CD4-positive, alpha-beta T cell (primary cell): ENCODE results near the gene SLC38A3. TPM values are rescaled to one million over a fixed set of nuclear protein-coding genes. Genes with fewer than 3 reads are reported as not detected.

Experiments used
- ATAC-seq: fragments of 200-7000 bp; cut with Tn5 transposase; one replicate; pipeline ENCODE4 v1.10.0; 2022; ENCODE audit warnings: mild to moderate bottlenecking; ENCODE audit not compliant: poor library complexity
- CTCF ChIA-PET: fragments of 350-600 bp; sonication (Branson Sonifier 250); formaldehyde crosslinking; loops from one replicate; lab custom pipeline; 2021; ENCODE audit warnings: antibody characterized with exemption, inconsistent platforms; lab: Charles Lee
- POLR2A ChIA-PET: fragments of 350-600 bp; sonication (Branson Sonifier 250); formaldehyde crosslinking; loops from one replicate; lab custom pipeline; 2021; ENCODE audit warnings: antibody characterized with exemption, inconsistent platforms; lab: Charles Lee
- DNase-seq, 14 experiments: peaks; one replicate each; pipeline ENCODE4 v3.0.0-alpha.2; 2013 to 2020; ENCODE audit warnings: mixed read lengths in 2 of 14
- H3K27ac ChIP-seq, 2 donors: one replicate each; pipeline versions ENCODE4 v1.5.1 to v1.7.0; 2013; ENCODE audit warnings: low read length in 2 of 2, low read depth in 1 of 2, mild to moderate bottlenecking in 1 of 2
- H3K27me3 ChIP-seq, 2 experiments: 1 replicate in 1 of 2; 2 replicates in 1 of 2; pipeline versions ENCODE4 v1.6.1 to v1.7.0; 2013; ENCODE audit warnings: low read length in 2 of 2, control low read depth in 1 of 2, mild to moderate bottlenecking in 1 of 2, moderate library complexity in 1 of 2; ENCODE audit not compliant: insufficient read depth in 2 of 2, control insufficient read depth in 1 of 2
- H3K36me3 ChIP-seq: one replicate; pipeline ENCODE4 v1.6.1; 2013; ENCODE audit warnings: low read length, control low read depth; ENCODE audit not compliant: insufficient read depth
- H3K4me1 ChIP-seq: one replicate; pipeline ENCODE4 v1.6.1; 2013; ENCODE audit warnings: low read length, control low read depth; ENCODE audit not compliant: insufficient read depth
- H3K4me3 ChIP-seq: one replicate; pipeline ENCODE4 v1.5.1; 2013; ENCODE audit warnings: mild to moderate bottlenecking, low read length, moderate library complexity
- H3K9me3 ChIP-seq, 2 experiments: 1 replicate in 1 of 2; 2 replicates in 1 of 2; pipeline versions ENCODE4 v1.6.1 to v1.7.0; 2013; ENCODE audit warnings: low read length in 2 of 2, mild to moderate bottlenecking in 2 of 2, control low read depth in 1 of 2, moderate library complexity in 1 of 2; ENCODE audit not compliant: control insufficient read depth in 1 of 2, insufficient read depth in 1 of 2
- H3K27ac Mint-ChIP-seq: one replicate; pipeline ENCODE4 v1.8.0; 2020; ENCODE audit warnings: mixed read lengths
- H3K27me3 Mint-ChIP-seq: one replicate; pipeline ENCODE4 v1.8.0; 2021; ENCODE audit warnings: mixed read lengths
- H3K36me3 Mint-ChIP-seq: one replicate; pipeline ENCODE4 v1.8.0; 2021; ENCODE audit warnings: low read depth, mixed read lengths
- H3K4me1 Mint-ChIP-seq: one replicate; pipeline ENCODE4 v1.8.0; 2021; ENCODE audit warnings: low read depth, mixed read lengths
- H3K4me3 Mint-ChIP-seq: one replicate; pipeline ENCODE4 v1.8.0; 2020; ENCODE audit warnings: mild to moderate bottlenecking, mixed read lengths
- H3K9me3 Mint-ChIP-seq: one replicate; pipeline ENCODE4 v1.8.0; 2020; ENCODE audit warnings: mixed read lengths
- intact Hi-C, 2 experiments: fragments of 100-400 bp; cut with DNase I in 1 of 2; cut with micrococcal nuclease in 1 of 2; formaldehyde crosslinking; loops; one replicate each; pipeline versions ENCODE4 v1.15.1 to v1.9.0; 2023 to 2025; cut with DNase I, micrococcal nuclease
- total RNA-seq, 174 experiments: library from RNA in 2 of 174; stranded (reverse) in 2 of 174; gene quantifications; one replicate each; pipeline ENCODE4 v1.2.3 and lab custom pipeline; 2021 to 2026
- TF ChIP-seq, protein P1 (sequence below): fragments of 200-600 bp; IDR thresholded peaks from one replicate; pipeline ENCODE4 v1.8.0; 2022; ENCODE audit warnings: antibody characterized with exemption, mild to moderate bottlenecking

SLC38A3 gene
- total RNA-seq, 2 experiments from 2014 or later = 1.0 to 1.1 TPM

- Histone ChIP-seq H3K27ac (no peak overlapping the region), H3K4me1 (no peaks in the 10 kb centered on the region), H3K4me3 (no peak overlapping the region), H3K36me3 (no peaks in the 10 kb centered on the region), H3K27me3 (no peaks in the 10 kb centered on the region), H3K9me3 (no peaks in the 10 kb centered on the region)
- Mint-ChIP-seq H3K4me1 (no peaks in the 10 kb centered on the region), H3K36me3 (no peaks in the 10 kb centered on the region), H3K27ac (no peak overlapping the region), H3K4me3 (no peak overlapping the region), H3K9me3 (no peaks in the 10 kb centered on the region), H3K27me3 (no peaks in the 10 kb centered on the region)
- ChIA-PET CTCF (no interaction called here), POLR2A (no interaction called here)
- TF ChIP-seq, protein P1, sequence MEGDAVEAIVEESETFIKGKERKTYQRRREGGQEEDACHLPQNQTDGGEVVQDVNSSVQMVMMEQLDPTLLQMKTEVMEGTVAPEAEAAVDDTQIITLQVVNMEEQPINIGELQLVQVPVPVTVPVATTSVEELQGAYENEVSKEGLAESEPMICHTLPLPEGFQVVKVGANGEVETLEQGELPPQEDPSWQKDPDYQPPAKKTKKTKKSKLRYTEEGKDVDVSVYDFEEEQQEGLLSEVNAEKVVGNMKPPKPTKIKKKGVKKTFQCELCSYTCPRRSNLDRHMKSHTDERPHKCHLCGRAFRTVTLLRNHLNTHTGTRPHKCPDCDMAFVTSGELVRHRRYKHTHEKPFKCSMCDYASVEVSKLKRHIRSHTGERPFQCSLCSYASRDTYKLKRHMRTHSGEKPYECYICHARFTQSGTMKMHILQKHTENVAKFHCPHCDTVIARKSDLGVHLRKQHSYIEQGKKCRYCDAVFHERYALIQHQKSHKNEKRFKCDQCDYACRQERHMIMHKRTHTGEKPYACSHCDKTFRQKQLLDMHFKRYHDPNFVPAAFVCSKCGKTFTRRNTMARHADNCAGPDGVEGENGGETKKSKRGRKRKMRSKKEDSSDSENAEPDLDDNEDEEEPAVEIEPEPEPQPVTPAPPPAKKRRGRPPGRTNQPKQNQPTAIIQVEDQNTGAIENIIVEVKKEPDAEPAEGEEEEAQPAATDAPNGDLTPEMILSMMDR = no peak
- DNase-seq (no peak), ATAC-seq (no peak)
- intact Hi-C loops = loop anchor here in 1 of 2 experiments (10.0 kb wide), 1 partner anchor 229 kb away; no protein-coding TSS in a partner anchor
Observed at GRCh38 chr3:50165910-50166538, 39.0 kb upstream of the SLC38A3 start.

DNA sequence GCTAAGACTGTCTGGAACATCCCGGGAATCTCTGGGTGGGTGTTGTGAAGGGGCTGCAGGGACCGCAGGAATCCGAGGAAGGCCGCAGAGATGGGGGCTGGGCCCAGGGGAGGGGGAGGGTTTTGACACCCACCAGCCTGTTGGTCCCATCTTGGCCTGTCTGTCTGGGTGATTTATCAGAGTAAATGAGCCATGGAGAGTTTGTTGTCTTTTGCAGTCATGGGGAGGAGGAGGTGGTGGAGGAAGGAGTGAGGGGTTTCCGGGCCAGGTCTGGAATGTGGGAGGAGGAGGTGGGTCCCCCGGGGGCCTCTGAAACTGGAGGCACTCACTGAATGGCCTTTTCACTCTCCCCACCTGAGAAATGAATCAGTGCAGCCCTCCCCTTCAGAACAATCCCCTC, 38.5 kb upstream of the SLC38A3 start:
- no peaks in the 10 kb centered on the region for H3K4me1 Mint-ChIP-seq
- TF ChIP-seq, protein P1 = no peak
- CTCF ChIA-PET = no interaction called here
- no peaks in the 10 kb centered on the region for H3K9me3 Mint-ChIP-seq
- no peaks in the 10 kb centered on the region for H3K27me3 ChIP-seq
- H3K4me1 ChIP-seq = no peaks in the 10 kb centered on the region
- no peaks in the 10 kb centered on the region for H3K9me3 ChIP-seq
- intact Hi-C loops = loop anchor here in 1 of 2 experiments (10.0 kb wide), 1 partner anchor 228 kb away; no protein-coding TSS in a partner anchor
- no peaks in the 10 kb centered on the region for H3K36me3 Mint-ChIP-seq
- H3K4me3 ChIP-seq = no peak overlapping the region
- H3K27ac ChIP-seq = no peak overlapping the region
- POLR2A ChIA-PET = no interaction called here
- DNase-seq (no peak), ATAC-seq (no peak)
- H3K27ac Mint-ChIP-seq = no peak overlapping the region
- H3K27me3 Mint-ChIP-seq = no peaks in the 10 kb centered on the region
- H3K36me3 ChIP-seq = no peaks in the 10 kb centered on the region
- no peak overlapping the region for H3K4me3 Mint-ChIP-seq

DNA sequence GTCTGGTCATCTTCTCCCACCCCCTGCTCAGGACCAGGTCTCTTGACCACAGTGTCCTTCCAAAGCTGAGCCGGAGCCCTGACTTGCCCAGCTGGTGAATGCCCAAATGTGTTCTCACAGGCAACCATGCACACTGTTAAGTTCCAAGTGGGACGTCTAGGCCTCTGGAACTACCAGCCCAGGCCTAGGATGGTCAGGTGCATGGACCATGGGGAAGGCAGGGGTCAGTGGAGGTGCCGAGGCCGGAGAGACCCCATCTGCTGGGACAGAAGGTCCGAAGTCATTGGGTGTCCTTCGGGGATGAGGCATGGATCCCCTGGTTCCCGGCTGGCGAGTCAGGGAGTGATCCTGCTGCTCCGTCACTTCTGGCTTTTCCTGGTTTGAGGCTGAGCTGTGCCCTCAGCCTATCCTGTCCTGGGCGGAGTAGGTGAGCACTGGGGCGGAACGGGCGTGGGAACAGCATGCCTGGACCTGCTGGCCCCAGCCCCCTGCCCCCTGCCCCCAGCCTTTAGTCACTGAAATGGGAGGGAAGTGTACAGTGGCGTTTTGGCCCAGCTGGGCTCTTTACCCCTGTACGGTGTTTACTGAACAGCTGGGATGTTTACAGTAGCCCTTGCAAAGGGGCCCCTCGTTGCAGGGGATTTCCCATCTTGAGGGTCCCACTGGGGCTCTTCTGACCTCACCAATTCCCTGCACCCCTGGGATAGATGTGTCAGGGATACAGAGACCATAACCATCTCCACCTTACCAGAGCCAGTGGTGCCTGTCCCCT, 37.8 kb upstream of the SLC38A3 start:
- Mint-ChIP-seq H3K4me1 (no peaks in the 10 kb centered on the region), H3K27me3 (no peaks in the 10 kb centered on the region), H3K4me3 (no peak overlapping the region), H3K36me3 (no peaks in the 10 kb centered on the region), H3K27ac (no peak overlapping the region), H3K9me3 (no peaks in the 10 kb centered on the region)
- Histone ChIP-seq H3K9me3 (no peaks in the 10 kb centered on the region), H3K4me1 (no peaks in the 10 kb centered on the region), H3K27me3 (no peaks in the 10 kb centered on the region), H3K27ac (no peak overlapping the region), H3K4me3 (no peak overlapping the region), H3K36me3 (no peaks in the 10 kb centered on the region)
- DNase-seq (no peak), ATAC-seq (no peak)
- ChIA-PET POLR2A (no interaction called here), CTCF (no interaction called here)
- TF ChIP-seq, protein P1 = no peak
- intact Hi-C loops = loop anchor here in 1 of 2 experiments (10.0 kb wide), 1 partner anchor 228 kb away; no protein-coding TSS in a partner anchor
